ENCODE results near the gene BICD1. TPM values are rescaled to one million over a fixed set of nuclear protein-coding genes. Genes with fewer than 3 reads are reported as not detected.

Gene BICD1
- total and polyA plus RNA-seq, 2 of the 13 experiments (the other 11 are each of a cell fraction or from before 2014, with no cell fraction given): 4.5 to 5.2 TPM

DNA sequence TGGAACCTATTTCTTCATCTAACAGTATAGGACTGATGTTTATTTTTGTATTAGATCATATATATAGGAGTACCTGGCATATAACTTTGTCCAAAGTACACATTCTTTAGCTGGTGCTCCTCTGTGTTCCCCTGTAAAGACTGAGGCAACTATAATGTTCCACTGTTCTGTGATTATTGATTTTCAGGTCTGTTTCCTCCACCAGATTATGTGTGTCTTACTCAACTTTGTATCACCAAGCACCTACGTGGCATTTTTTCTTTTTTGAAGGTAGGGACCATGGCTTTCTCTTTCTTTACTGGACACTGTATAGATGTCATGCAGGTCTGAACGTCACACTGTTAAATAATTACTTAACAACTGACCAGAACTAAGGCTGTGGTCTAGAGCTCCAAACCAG lies 29.3 kb downstream of the BICD1 start (continued):
- TF ChIP-seq, protein P1, sequence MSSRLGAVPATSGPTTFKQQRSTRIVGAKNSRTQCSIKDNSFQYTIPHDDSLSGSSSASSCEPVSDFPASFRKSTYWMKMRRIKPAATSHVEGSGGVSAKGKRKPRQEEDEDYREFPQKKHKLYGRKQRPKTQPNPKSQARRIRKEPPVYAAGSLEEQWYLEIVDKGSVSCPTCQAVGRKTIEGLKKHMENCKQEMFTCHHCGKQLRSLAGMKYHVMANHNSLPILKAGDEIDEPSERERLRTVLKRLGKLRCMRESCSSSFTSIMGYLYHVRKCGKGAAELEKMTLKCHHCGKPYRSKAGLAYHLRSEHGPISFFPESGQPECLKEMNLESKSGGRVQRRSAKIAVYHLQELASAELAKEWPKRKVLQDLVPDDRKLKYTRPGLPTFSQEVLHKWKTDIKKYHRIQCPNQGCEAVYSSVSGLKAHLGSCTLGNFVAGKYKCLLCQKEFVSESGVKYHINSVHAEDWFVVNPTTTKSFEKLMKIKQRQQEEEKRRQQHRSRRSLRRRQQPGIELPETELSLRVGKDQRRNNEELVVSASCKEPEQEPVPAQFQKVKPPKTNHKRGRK (CRISPR knock-in tag; IDR thresholded peaks at IDR 0.05): no peak
- TF ChIP-seq ISL2 (CRISPR knock-in tag; IDR thresholded peaks at IDR 0.05) (no peak), ZNF788 (CRISPR knock-in tag; IDR thresholded peaks at IDR 0.05; ENCODE audit: borderline replicate concordance) (no peak), JARID2 (CRISPR knock-in tag; IDR thresholded peaks at IDR 0.05; ENCODE audit: insufficient replicate concordance) (no peak), ZNF205 (CRISPR knock-in tag; IDR thresholded peaks at IDR 0.05) (peak; percentile 54; the same call in 1 of the 2 replicates), HIVEP1 (CRISPR knock-in tag; IDR thresholded peaks at IDR 0.05) (no peak), NFATC3 (CRISPR knock-in tag; IDR thresholded peaks at IDR 0.05) (no peak), DMTF1 (CRISPR knock-in tag; IDR thresholded peaks at IDR 0.05) (no peak), BCLAF1 (IDR thresholded peaks at IDR 0.05) (no peak), MBD4 (IDR thresholded peaks at IDR 0.05; ENCODE audit: borderline replicate concordance, low read length) (no peak), ZKSCAN1 (IDR thresholded peaks at IDR 0.05; ENCODE audit: low read length) (no peak), HNRNPUL1 (IDR thresholded peaks at IDR 0.05; ENCODE audit: low read depth, low read length) (no peak), ZNF749 (CRISPR knock-in tag; IDR thresholded peaks at IDR 0.05; ENCODE audit: borderline replicate concordance) (no peak), ZNF720 (CRISPR knock-in tag; IDR thresholded peaks at IDR 0.05) (no peak), TFAP4 (IDR thresholded peaks at IDR 0.05; ENCODE audit: borderline replicate concordance, low read depth) (no peak), FOXM1 (CRISPR knock-in tag; IDR thresholded peaks at IDR 0.05) (no peak), ZBTB37 (CRISPR knock-in tag; IDR thresholded peaks at IDR 0.05) (no peak; the same call in 1 of the 2 replicates), BRD4 (CRISPR knock-in tag; IDR thresholded peaks at IDR 0.05) (no peak)
- TF ChIP-seq, protein P2, sequence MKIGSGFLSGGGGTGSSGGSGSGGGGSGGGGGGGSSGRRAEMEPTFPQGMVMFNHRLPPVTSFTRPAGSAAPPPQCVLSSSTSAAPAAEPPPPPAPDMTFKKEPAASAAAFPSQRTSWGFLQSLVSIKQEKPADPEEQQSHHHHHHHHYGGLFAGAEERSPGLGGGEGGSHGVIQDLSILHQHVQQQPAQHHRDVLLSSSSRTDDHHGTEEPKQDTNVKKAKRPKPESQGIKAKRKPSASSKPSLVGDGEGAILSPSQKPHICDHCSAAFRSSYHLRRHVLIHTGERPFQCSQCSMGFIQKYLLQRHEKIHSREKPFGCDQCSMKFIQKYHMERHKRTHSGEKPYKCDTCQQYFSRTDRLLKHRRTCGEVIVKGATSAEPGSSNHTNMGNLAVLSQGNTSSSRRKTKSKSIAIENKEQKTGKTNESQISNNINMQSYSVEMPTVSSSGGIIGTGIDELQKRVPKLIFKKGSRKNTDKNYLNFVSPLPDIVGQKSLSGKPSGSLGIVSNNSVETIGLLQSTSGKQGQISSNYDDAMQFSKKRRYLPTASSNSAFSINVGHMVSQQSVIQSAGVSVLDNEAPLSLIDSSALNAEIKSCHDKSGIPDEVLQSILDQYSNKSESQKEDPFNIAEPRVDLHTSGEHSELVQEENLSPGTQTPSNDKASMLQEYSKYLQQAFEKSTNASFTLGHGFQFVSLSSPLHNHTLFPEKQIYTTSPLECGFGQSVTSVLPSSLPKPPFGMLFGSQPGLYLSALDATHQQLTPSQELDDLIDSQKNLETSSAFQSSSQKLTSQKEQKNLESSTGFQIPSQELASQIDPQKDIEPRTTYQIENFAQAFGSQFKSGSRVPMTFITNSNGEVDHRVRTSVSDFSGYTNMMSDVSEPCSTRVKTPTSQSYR (CRISPR knock-in tag; IDR thresholded peaks at IDR 0.05; ENCODE audit: borderline replicate concordance): no peak

All from HepG2 (cell line).